Caki2 (cell line): ENCODE measurements around the gene CTBP2. TPM values are rescaled to one million over a fixed set of nuclear protein-coding genes. Genes with fewer than 3 reads are reported as not detected.
"Not testable (repeated sequence)": the region's sequence is repeated elsewhere in the genome, so short reads cannot be mapped to it uniquely, and the experiment has no call there.

Experiments used
- DNase-seq: peaks from one replicate; pipeline ENCODE4 v3.0.0-alpha.2; 2015; ENCODE audit warnings: low read depth
- in situ Hi-C: cut with HindIII; loops from 2 replicates; pipeline ENCODE4 v1.10.0; 2016; ENCODE audit warnings: low sequenced_read_pairs, low pct_unique_long_range_greater_than_20kb, mixed read lengths
- total RNA-seq: library from RNA; depleted of rRNA; stranded (reverse); fragments of >200 nt; shearing (Covaris generic); gene quantifications from 2 replicates; pipeline ENCODE4 v1.2.3, GENCODE V29; 2014; ENCODE audit warnings: low replicate concordance

The CTBP2 gene
- total RNA-seq, 1 experiment from 2014 or later = 82.4 TPM

- DNase-seq = no peak
- in situ Hi-C loops = no loop called here
These were observed 28.8 kb upstream of the CTBP2 start for GRCh38 chr10:125189162-125189561.

GRCh38 chr10:125187238-125188194 lies 27.2 kb upstream of the CTBP2 start:
- in situ Hi-C loops = no loop called here
- DNase-seq = no peak

GRCh38 chr10:125186431-125187170 lies 26.2 kb upstream of the CTBP2 start:
- DNase-seq = no peak

GRCh38 chr10:125179107-125179506 lies 18.7 kb upstream of the CTBP2 start:
- in situ Hi-C loops, DNase-seq: not testable (repeated sequence)

More at GRCh38 chr10:125186431-125187170, 26.2 kb upstream of the CTBP2 start:
- in situ Hi-C loops = no loop called here

- DNase-seq = no peak
- in situ Hi-C loops = no loop called here
These were observed 17.6 kb upstream of the CTBP2 start for GRCh38 chr10:125177641-125178640.

- in situ Hi-C loops = no loop called here
- no peak for DNase-seq
These were observed 15.4 kb upstream of the CTBP2 start for GRCh38 chr10:125175807-125176206.

- DNase-seq = no peak
- in situ Hi-C loops = no loop called here
These were observed 14.0 kb upstream of the CTBP2 start for GRCh38 chr10:125174360-125174759.

- DNase-seq = no peak
- in situ Hi-C loops = no loop called here
These were observed 12.3 kb upstream of the CTBP2 start for GRCh38 chr10:125172694-125173093.

GRCh38 chr10:125171402-125172306 lies 11.3 kb upstream of the CTBP2 start:
- in situ Hi-C loops = no loop called here
- DNase-seq = no peak

- DNase-seq = no peak
- in situ Hi-C loops = no loop called here
These were observed 9.6 kb upstream of the CTBP2 start for GRCh38 chr10:125169915-125170314.

- in situ Hi-C loops = no loop called here
These were observed 8.9 kb upstream of the CTBP2 start for GRCh38 chr10:125169279-125169678.

GRCh38 chr10:125166658-125167057 lies 6.3 kb upstream of the CTBP2 start:
- DNase-seq = no peak
- in situ Hi-C loops = no loop called here

More at GRCh38 chr10:125169279-125169678, 8.9 kb upstream of the CTBP2 start:
- DNase-seq = no peak

- DNase-seq = no peak
- in situ Hi-C loops = no loop called here
These were observed 5.5 kb upstream of the CTBP2 start for GRCh38 chr10:125165584-125166573.

GRCh38 chr10:125164421-125164820 lies 4.1 kb upstream of the CTBP2 start:
- no peak for DNase-seq
- in situ Hi-C loops = no loop called here

GRCh38 chr10:125163803-125164202 lies 3.4 kb upstream of the CTBP2 start:
- in situ Hi-C loops = no loop called here
- no peak for DNase-seq

- in situ Hi-C loops, DNase-seq: not testable (repeated sequence)
These were observed 2.9 kb upstream of the CTBP2 start for GRCh38 chr10:125163312-125163711.
